ENCODE measurements around the gene LBHD2.

- TF ChIP-seq EZH2 (IDR thresholded peaks at IDR 0.05) (no peak), POLR2AphosphoS5 (IDR thresholded peaks at IDR 0.05; ENCODE audit: borderline replicate concordance, low read depth, low read length) (no peak)
These were observed 55.4 kb downstream of the LBHD2 start for GRCh38 chr14:103139132-103140025.
